Islet of Langerhans (tissue), 1 donor: ENCODE data around the gene DAZL.
A peak's percentile ranks its signal among the peaks of the same experiment; 100 is the strongest.
"Not testable (repeated sequence)": the region's sequence is repeated elsewhere in the genome, so short reads cannot be mapped to it uniquely, and the experiment has no call there.

ENCODE experiments used
- FAIRE-seq: peaks from one replicate; lab custom pipeline; 2011; peaks lifted over from hg19 to GRCh38; lab: Jason Lieb, UNC

DAZL gene, protein sequence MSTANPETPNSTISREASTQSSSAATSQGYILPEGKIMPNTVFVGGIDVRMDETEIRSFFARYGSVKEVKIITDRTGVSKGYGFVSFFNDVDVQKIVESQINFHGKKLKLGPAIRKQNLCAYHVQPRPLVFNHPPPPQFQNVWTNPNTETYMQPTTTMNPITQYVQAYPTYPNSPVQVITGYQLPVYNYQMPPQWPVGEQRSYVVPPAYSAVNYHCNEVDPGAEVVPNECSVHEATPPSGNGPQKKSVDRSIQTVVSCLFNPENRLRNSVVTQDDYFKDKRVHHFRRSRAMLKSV

DNA sequence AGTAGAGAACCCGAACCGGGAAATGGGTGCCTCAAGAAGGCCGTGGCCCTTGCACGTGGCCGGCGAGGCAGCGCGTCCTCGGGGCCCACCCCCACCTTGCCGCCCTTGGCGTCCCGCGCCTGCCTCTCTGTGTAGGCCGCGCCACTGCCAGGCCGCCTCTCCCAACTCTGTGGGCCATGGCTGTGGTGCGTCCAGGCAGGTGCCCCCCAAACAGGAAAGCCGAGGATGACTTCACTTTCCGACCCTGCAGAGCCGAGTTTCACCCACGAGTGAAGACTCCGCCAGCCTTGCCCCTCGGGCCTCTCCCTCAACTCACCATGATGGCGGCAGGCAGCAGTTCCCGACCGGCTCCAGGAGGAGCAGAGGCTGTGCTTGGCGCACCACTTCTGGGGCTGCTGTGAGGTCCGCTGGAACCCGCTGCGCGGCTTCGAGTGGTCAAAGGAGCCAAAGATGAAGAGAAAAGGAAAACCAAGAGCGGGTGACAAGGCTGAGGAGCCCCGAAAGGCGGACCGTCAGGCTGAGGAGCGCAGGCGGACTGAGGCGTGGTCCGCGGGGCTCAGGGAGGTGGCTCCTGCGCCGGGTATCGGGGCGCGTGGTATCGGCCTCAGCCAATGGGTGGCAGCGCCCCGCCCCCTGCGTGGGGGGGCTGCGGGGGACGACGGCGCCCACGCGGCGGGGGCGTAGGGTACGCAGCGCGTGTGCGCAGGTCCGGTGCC, at the start of gene DAZL:
Gene DAZL, minus strand, starts transcription at position 537 of the 716 bp plus-strand sequence. Its CDS starts 218 bp downstream, at position 319.
- FAIRE-seq = no peak

DNA sequence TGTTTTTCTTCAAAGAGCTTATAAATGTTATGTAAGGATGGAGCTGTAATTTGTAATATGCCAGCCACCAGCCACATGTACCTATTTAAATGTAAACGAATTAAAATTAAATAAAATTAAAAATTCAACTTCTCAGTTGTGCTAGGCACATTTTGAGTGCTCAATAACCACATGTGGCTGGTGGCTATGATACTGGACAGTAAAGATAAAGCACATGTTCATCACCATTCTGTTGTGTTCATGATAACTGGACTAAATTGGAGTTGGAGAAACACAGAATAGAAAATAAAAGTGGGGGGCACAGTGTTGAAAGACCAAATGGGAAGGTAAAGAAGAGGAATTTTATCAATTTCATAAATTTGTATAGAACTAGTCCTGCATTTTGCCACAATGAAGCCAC, 49.8 kb upstream of the DAZL start:
- FAIRE-seq = no peak

DNA sequence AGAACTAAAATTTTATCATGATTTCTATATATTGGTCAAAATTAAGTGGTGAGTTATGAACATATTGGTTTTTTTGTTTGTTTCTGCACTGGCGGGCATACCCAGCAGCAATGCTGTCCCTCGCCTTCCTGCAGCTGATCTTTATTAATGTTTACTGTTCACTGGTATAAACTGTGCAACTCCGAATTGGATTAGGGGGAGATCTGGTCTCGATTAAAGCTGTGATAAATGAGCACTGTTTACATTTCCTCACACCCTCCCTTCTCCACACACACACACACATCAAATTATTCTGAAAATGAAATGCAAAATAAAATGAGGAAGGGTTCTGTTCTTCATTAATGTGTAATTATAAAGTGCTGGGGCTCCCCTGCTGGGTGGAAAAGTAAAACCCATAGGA, 48.5 kb upstream of the DAZL start:
- no peak for FAIRE-seq

DNA sequence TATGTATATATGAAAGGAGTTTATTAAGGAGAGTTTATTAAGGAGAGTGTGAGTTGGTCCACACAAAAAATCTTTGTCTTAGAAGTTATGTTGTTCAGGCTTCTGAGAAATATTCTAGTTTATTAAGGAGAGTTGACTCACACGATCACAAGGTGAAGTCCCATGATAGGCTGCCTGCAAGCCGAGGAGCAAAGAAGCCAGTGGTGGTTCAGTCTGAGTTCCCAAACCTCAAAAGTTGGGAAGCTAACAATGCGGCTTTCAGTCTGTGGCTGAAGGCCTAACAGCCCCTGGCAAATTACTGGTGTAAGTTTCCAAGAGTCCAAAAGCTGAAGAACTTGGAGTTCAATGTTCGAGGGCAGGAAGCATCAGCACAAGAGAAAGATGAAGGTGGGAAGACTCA, 42.4 kb upstream of the DAZL start:
- no peak for FAIRE-seq

DNA sequence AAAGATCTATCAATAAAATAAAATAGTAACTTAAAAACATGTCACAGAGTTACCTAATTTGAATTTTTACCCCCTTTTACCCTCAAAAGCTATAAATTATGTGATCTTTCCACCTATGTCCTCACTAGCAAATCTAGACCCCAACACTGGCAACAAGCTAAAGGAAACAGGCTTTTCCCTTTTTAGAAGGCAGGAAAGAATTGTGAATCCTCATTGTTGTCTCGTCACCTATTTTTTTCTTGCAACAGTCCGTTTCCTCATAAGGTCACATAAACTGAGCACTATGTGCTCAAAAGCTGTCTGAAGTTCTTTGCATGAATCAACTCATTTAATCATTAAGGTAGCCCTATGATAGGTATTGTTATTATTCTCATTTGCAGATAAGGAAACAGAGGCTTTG, 34.6 kb upstream of the DAZL start:
- no peak for FAIRE-seq

DNA sequence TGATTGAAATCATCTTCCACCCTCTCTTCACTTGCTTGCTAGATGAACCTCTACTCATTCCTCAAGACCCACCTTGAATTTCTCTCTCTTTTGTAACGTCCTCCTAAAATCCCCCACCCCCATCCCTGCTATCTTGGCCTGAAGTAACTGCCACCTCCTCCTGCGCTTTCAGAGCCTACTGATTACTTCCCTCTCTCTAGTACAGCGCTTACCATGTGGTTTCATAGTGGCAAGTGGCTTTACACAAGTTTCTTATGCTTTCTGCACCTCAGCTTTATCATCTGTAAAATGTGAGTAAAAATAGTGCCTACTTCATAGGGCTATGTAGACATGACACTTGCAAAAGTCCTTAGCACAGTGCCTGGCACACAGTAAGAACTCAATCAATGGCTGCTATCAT, 28.7 kb upstream of the DAZL start:
- no peak for FAIRE-seq

DNA sequence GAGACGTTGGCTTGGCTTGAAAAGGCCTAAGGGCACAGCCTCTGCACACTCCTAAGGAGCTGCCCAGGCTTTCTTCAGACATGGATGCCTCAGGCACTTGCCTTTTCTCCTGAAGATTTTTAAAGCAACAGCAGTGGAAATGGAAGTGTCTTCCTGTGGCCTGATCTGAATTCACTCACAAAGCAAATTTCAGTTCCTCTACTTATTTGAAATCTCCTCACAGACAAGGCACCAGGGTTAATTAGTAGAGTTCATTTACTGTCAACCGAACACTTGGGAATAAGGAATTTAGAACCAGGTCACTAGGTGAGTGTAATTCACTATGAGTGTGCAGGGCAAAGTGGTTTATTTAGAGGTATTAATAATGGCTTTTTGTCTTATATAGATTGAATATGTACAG, 27.2 kb upstream of the DAZL start:
- no peak for FAIRE-seq

DNA sequence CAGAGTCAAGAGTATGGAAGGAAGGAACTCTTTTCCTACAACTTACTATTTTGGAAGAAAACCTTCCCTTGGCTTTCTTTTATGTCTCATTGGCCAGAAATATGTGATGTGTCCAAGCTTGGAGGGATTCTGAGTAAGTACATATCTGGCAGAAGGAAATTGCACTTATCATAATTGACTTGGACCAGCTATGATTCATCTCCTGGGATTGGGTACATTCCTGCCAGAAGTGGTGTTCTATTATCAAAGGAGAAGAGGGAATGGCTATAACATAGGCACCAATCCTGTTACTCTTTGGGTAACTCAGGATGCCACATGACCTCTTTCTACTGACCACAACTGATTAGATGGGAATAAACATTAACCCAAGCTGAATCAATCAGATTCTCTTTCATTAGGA, 13.5 kb upstream of the DAZL start:
- FAIRE-seq = no peak

DNA sequence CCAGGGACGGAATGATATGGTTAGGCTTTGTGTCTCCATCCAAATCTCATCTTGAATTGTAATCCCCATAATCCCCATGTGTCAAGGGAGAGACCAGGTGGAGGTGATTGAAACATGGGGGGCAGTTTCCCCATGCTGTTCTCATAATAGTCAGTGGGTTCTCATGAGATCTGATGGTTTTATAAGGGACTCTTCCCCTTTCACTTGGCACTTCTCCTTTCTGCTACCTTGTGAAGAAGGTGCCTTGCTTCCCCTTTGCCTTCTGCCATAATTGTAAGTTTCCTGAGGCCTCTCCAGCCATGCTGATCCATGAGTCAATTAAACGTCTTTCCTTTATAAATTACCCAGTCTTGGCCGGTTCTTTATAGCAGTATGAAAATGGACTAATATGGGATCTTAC, 11.9 kb upstream of the DAZL start:
- not testable (repeated sequence) for FAIRE-seq

DNA sequence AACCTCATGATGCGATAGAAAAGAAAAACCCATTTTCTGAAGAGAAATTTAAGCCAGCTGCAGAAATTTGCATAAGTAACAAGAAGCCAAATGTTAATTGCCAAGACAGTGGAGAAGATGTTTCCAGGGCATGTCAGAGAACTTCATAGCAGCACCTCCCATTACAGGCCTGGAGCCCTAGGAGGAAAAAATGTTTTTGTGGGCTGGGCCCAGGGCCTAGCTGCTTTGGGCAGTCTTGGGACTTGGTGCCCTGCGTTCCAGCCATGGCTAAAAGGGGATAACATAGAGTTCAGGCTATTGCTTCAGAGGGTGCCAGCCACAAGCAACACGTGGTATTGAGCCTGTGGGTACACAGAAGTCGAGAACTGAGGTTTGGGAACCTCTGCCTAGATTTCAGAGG, 10.9 kb upstream of the DAZL start:
- no peak for FAIRE-seq

DNA sequence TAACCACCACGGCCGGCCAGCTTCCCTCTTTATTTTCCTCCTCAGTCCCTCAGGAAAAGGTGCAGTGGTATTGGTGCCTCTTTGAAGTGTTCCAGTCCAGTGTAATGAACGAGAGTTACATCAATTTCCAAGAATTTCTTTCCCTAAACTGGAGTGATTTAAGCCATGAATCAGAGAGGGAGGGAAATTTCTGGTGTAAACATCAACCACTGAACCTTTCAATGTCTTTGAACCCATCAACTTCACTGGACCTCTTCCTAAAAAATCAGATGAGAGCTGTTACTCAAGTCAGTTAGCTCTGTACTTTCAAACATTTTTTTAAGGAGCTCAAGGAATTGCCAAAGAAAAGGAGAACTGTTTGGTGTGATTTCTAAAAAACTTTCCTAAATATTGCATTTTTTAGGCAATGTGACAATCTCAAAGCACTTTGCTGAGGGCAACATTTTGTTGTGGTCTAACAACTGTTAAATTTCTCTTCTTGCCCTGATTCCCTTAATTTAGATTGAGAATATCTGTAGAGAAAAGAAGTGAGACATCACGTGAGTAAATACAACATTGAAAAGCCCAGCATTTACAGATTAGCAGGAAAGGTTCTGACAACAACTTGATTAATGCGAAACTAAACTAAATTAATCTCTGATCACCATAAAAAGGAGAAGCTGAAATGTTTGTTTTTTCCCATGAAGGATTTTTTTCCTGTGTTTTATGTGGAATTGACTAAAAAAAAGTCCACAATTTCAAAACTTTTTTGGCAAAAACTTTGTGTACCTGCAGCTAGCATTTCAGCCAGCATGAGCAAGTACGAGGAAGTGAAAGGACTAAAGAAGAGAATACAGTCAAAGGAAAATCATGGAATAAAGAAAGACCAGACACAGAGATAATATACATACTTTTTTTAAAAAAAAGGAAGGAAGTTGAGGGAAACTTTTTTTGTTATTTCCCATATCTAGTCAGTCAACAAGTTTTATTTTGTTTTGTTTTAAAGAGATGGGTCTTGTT, 9.1 kb upstream of the DAZL start:
- no peak for FAIRE-seq

DNA sequence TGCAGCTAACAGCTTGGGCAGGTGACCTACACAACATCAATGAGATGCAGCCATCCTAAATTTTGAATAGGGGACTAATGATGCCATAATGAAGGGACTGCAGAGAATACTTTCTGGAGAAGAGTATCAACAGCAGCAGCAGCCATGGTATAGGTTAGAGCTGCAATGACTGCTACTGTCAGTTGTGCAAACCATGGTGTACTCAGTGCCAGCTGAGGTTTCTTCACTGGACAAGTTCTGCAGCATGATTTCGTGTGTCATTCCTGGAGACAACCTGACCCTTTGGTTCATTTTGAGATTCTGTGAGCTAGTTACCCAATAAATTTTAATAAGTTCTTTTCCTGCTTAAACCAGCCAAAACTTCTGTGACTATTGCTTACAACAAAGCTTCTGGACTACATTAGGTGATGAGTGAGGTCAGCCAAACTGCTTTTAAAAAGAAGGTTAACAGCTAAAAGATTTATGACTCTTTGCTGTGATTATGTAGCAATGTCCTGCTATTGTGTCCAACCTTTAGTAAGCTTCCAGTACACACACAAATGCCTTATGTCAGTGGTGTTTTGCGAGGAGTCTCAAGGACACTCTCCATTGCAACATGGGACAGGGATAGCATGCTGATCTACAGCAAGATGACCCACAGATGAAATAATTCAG, 4.8 kb upstream of the DAZL start:
- FAIRE-seq = no peak

DNA sequence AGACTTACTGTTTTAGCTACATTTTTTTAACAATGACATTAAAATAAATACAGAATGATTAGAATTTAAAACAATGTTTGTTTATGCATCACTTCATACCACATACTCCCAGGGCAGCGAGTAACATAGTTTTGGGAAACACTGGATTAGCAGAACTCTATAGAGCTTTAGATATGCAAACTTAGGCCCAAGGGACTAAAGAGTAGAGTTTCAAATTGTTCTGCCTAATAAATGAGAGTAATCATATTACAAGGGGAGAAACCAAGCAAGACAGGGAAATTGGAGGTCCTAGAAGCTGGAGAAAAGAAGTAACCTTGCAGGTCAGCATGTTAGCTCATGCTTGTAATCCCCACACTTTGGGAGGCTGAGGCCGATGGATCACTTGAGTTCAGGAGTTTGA, 3.6 kb upstream of the DAZL start:
- no peak for FAIRE-seq

DNA sequence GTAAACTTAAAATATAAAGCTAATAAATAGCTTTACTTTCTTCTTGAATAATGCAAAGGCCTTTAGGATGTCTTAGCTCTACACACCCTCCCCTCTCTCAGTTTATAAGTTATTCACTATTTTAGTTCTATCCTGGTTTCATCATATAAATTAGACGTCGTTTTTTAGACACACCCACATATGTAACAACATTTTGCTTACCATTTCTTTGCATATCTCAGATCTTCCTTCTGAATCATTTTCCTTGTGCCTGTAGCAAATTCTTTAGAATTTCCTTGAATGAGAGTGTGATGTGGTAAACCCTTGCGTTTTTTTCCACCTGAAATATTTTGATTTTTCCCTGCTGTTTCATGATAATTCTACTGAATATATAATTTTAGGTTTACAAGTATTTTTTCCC, 2.5 kb upstream of the DAZL start:
- no peak for FAIRE-seq

DNA sequence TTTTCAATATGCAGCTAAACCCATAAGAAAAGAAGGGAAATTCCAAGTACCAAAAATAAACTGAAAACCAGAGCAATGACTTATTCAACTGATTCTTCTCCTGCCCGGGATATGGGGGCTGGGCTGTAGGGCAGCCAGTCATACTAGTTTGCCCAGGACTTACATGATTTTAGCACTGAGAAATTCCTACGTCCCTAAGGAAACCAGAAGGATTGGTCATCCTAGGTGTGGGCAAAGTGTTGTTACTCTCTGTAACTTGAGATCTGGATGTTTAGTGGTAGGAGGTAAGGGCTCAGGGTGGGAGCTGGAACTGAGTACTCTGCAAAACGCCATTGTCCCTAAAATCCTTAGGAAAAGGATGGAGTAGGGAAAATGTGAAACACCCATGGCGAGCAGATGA, 1.2 kb upstream of the DAZL start:
- FAIRE-seq = no peak

DNA sequence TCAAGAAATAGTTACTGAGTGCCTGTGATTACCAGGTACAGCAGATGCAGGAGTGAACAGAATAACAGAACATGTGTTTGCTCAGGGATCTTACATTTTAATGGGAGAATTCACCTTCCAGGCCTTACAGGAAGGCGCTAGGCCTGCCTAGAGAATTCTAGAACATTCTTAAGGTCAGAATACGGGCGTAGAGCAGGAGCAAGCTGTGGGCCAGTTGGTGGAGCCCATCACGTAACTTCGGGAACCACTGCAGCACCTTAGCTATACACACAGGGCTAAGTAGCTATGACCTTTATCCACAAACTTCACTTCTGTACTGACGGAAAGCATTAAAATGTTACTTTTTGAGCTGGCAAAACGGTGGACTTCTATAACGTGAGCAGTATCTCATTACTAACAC, 743 bp upstream of the DAZL start:
- FAIRE-seq = no peak

DNA sequence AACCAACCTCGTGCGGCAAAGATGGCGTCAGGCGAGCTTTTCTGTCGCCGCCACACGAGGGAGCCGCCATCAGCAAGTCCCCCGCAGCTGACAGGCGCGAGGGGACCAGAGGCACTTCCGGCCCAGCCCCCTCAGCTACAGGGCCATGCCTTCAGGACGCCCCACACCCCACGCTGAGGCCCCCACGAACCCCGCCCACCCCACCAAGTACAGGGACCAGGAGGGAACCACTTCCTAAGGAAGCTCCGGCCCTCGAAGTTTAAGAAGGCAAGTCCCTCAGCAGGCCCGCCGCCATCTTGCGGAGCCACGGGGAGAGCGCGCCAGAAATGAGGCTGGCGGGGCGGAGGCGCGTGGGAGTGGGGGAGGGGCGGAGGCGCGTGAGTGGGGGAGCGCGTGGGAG, 790 bp downstream of the DAZL start:
- FAIRE-seq = no peak

DNA sequence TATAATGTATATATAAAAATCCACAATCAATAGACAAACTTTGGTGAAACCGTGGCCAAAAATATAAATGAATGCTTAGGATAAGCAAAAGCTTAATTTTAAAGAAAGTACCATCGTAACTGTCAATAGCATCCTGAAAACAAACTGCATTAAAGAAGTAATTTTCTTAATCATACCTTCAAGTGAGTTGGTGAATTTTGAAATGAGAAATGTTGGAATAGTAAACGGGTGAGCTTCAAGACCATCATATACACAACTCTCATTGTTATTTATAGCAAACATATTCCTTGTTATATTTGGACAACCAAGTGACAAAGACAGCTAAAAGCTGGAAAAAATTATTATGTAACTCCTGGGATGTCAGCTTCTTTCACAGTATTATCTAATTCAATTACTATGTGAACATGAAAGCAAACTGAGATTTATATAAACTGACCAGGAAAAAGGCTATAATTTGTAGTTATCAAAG, 3.7 kb downstream of the DAZL start:
- no peak for FAIRE-seq

DNA sequence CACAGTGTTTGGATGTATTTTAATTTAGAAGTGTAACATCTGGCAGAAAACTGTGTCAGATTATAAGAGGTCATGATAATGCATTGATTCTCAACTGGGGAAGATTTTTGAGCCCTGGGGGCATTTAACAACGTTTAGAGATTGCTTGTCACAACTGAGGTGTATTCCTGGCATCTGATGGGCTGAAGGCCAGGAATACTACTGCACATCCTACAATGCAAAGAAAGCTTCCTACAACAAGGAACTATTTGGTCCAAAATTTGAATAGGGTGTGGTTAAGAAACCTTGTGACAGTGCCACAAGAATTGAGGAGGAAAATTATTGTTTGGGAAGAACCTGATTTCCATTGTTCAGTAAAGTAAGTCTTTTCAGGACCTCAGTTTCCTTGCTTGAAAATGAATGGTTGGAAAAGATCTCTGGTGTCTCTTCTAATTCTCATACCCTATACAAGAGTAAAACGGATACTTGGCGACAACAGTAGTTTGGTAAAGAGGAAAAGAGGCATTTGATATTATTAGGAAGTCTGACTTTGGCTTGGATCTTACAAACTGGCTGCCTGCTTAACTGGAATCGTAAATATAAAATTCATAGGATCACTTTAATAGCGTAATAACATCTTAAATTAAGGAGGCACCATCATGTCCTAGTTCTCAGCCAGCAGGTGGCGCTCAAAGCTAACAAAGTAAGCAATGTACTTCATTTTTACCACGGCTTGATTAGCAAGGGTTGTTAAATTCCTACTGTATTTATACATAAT, 4.3 kb downstream of the DAZL start:
- FAIRE-seq = peak; percentile 99

DNA sequence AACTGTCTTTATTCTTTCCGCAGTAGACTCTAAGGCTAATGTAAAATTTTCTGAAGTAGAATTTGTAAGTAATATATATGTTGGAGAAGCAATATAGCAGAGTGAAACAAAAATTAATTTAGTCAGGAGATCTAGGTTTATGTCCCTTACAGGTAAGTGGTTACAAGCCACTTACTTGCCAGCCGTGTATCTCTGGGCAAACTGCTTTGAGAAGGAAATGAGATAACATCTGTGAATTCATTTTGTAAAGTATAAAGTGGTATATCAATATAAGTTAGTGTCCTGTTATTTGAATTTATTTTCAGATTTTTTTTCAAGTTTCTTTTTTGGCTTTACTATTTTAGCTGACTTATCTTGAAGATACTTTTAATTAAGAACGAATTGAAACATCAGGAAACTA, 5.5 kb downstream of the DAZL start:
- no peak for FAIRE-seq

DNA sequence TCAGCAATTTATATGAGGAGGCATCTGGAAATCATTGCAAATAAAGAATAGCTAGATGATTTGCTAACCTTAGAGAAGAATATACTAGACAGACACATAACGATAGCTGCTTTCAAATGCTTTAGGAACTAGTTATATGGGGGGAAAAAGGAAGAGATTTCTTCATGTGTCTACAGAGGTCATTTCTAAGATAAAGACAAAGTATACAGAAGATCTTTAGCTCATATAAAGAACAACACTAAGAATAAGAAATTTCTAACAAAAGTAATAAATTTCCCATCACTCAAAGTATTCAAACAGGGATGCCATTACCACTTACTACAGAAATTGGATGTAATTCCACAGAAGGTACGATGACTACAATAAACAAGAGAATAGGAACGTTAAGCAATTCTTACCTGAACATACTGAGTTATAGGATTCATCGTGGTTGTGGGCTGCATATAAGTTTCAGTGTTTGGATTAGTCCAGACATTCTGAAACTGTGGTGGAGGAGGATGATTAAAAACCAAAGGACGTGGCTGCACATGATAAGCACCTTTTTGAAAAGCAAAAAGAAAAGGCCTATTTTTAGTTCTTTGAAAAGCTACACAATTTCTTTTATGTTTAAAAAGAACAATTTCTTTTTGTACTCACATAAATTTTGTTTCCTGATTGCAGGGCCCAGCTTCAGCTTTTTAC, 8.7 kb downstream of the DAZL start:
- FAIRE-seq = no peak
